Esophagus muscularis mucosa (tissue), 4 donors: ENCODE measurements around the gene TMC1. TPM values are rescaled to one million over a fixed set of nuclear protein-coding genes. Genes with fewer than 3 reads are reported as not detected.

Experiments used
- DNase-seq: peaks from one replicate; pipeline ENCODE4 v3.0.0-alpha.2; 2017; ENCODE audit errors: extremely low spot score
- H3K27ac ChIP-seq, 4 donors: fragments of 200-600 bp; sonication (generic); replicated peaks in 1 of 4; 1 replicate in 3 of 4; 2 replicates in 1 of 4; pipeline ENCODE4 v1.5.1; 2016 to 2019; ENCODE audit warnings: mild to moderate bottlenecking in 1 of 4
- H3K27me3 ChIP-seq, 4 donors: fragments of 200-600 bp; sonication (generic); one replicate each; pipeline versions ENCODE4 v1.5.1 to v1.6.0; 2016 to 2019
- H3K36me3 ChIP-seq, 4 donors: fragments of 200-600 bp; sonication (generic); one replicate each; pipeline ENCODE4 v1.5.1; 2016 to 2019
- H3K4me1 ChIP-seq, 4 donors: fragments of 200-600 bp; sonication (generic); one replicate each; pipeline ENCODE4 v1.5.1; 2016 to 2019
- H3K4me3 ChIP-seq, 4 donors: fragments of 200-600 bp; sonication (generic); 1 replicate in 2 of 4; 2 replicates in 2 of 4; pipeline ENCODE4 v1.5.1; 2016 to 2019; ENCODE audit warnings: mild to moderate bottlenecking in 4 of 4, moderate library complexity in 1 of 4
- H3K9me3 ChIP-seq, 4 donors: fragments of 200-600 bp; sonication (generic); 1 replicate in 3 of 4; 2 replicates in 1 of 4; pipeline ENCODE4 v1.5.1; 2016 to 2019
- CTCF ChIP-seq, 3 experiments: fragments of 200-600 bp in 2 of 3; fragments of 450-650 bp in 1 of 3; sonication (generic) in 2 of 3; IDR thresholded peaks; one replicate each; pipeline ENCODE4 v1.5.1; 2017 to 2019; ENCODE audit warnings: antibody characterized with exemption in 3 of 3, mild to moderate bottlenecking in 2 of 3, moderate library complexity in 1 of 3
- EP300 ChIP-seq: sonication (generic); formaldehyde crosslinking; IDR thresholded peaks from one replicate; pipeline ENCODE4 v1.6.1; 2017; ENCODE audit warnings: antibody characterized with exemption
- POLR2A ChIP-seq: fragments of 450-650 bp; IDR thresholded peaks from one replicate; pipeline ENCODE4 v1.6.1; 2017; ENCODE audit warnings: antibody characterized with exemption, moderate library complexity, mild to moderate bottlenecking, low read depth
- POLR2AphosphoS5 ChIP-seq, 2 donors: sonication (generic); formaldehyde crosslinking; IDR thresholded peaks; one replicate each; pipeline ENCODE4 v1.6.1; 2017; ENCODE audit warnings: antibody characterized with exemption in 2 of 2
- WGBS: methylation state at CpG from one replicate; pipeline ENCODE4 v1.1.5; 2018; 5-methylcytosine and 5-hydroxymethylcytosine counted together
- intact Hi-C: fragments of 100-400 bp; cut with DNase I; formaldehyde crosslinking; loops from one replicate; pipeline ENCODE4 v1.15.1; 2023
- total RNA-seq, 4 donors: library from RNA; depleted of rRNA; stranded (reverse); fragments of >200 nt; gene quantifications; one replicate each; pipeline versions ENCODE4 v1.1.0 to v1.2.1, GENCODE V29; 2016

TMC1 gene
- total RNA-seq, 4 donors from 2014 or later, result not detected

GRCh38 chr9:72667181-72667580 is 145.8 kb downstream of the TMC1 start:
- TF ChIP-seq CTCF (IDR thresholded peaks at IDR 0.05), result no peak
- no peak for TF ChIP-seq POLR2AphosphoS5 (IDR thresholded peaks at IDR 0.05)
- TF ChIP-seq POLR2A, result no peak
- TF ChIP-seq EP300, result no peak
- Histone ChIP-seq H3K36me3 (no peaks in the 10 kb centered on the region), H3K27ac (no peak overlapping the region), H3K9me3 (no peaks in the 10 kb centered on the region), H3K4me3 (no peak overlapping the region), H3K27me3 (no peaks in the 10 kb centered on the region), H3K4me1 (no peaks in the 10 kb centered on the region)
- 67% methylated on average over 2 of the region's 2 CpGs for WGBS
- intact Hi-C loops, result no loop called here
- no peak for DNase-seq

DNA sequence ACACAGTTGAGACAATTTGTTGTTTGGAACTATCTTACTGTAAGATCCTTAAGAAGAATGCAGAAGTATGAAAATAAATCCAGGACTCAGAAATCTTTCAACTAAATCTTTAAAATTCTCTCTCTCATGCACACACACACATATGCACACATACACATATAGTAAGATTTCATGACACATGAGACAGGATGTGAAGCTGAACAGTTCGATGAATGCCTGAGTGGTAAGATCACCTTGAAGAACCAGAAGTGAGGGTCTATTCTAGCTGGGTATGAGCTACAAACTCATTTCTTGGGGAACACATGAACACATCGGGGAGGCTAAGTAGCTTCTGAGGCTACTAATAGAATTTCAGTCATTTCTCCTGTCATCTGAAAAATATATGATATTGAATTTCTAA is 153.6 kb downstream of the TMC1 start:
- intact Hi-C loops, result no loop called here
- Histone ChIP-seq H3K4me1 (no peaks in the 10 kb centered on the region), H3K36me3 (no peaks in the 10 kb centered on the region), H3K27ac (no peak overlapping the region), H3K9me3 (no peaks in the 10 kb centered on the region), H3K27me3 (no peaks in the 10 kb centered on the region), H3K4me3 (no peak overlapping the region)
- 81% methylated on average over 2 of the region's 2 CpGs for WGBS
- no peak for DNase-seq
- no peak for TF ChIP-seq EP300
- no peak for TF ChIP-seq CTCF (IDR thresholded peaks at IDR 0.05)
- no peak for TF ChIP-seq POLR2AphosphoS5 (IDR thresholded peaks at IDR 0.05)
- TF ChIP-seq POLR2A, result no peak

DNA sequence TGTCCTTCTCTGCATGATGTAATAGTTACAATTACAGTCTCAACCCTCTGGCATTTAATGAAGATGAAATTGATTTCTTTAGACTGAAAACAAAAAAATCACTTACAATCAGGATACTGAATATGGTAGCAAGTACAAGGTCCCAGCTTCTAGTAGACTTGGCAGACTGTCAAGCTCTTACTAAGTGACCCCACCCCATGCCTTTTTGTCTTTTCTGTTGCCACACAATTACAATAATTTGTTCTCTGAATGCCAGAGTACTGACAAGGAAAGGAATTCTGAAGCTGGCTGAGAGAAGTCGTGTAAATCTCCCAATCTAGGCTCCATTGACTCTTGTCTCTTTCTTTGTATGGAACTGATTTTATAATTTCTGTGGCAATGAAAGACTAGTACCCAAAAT is 154.2 kb downstream of the TMC1 start:
- WGBS, result 45% methylated on average over 1 of the region's 1 CpG
- H3K36me3 ChIP-seq, result no peaks in the 10 kb centered on the region
- no peak overlapping the region for H3K27ac ChIP-seq
- H3K9me3 ChIP-seq, result no peaks in the 10 kb centered on the region
- no peaks in the 10 kb centered on the region for H3K27me3 ChIP-seq
- DNase-seq, result no peak
- H3K4me1 ChIP-seq, result no peaks in the 10 kb centered on the region
- TF ChIP-seq POLR2A (no peak), EP300 (no peak), CTCF (IDR thresholded peaks at IDR 0.05) (no peak), POLR2AphosphoS5 (IDR thresholded peaks at IDR 0.05) (no peak)
- intact Hi-C loops, result no loop called here
- no peak overlapping the region for H3K4me3 ChIP-seq

GRCh38 chr9:72680593-72681282 is 159.3 kb downstream of the TMC1 start:
- 35% methylated on average over 2 of the region's 2 CpGs for WGBS
- no peaks in the 10 kb centered on the region for H3K9me3 ChIP-seq
- TF ChIP-seq POLR2AphosphoS5 (IDR thresholded peaks at IDR 0.05), result no peak
- no peak for TF ChIP-seq EP300
- no peak for TF ChIP-seq CTCF (IDR thresholded peaks at IDR 0.05)
- no peak for TF ChIP-seq POLR2A
- no peak overlapping the region for H3K27ac ChIP-seq
- DNase-seq, result no peak
- intact Hi-C loops, result no loop called here
- H3K36me3 ChIP-seq, result no peaks in the 10 kb centered on the region
- no peaks in the 10 kb centered on the region for H3K4me1 ChIP-seq
- H3K4me3 ChIP-seq, result no peak overlapping the region
- H3K27me3 ChIP-seq, result no peaks in the 10 kb centered on the region

GRCh38 chr9:72681283-72681630 is 159.8 kb downstream of the TMC1 start:
- Histone ChIP-seq H3K36me3 (no peaks in the 10 kb centered on the region), H3K9me3 (no peaks in the 10 kb centered on the region), H3K27ac (no peak overlapping the region), H3K27me3 (no peaks in the 10 kb centered on the region), H3K4me3 (no peak overlapping the region), H3K4me1 (no peaks in the 10 kb centered on the region)
- no peak for TF ChIP-seq CTCF (IDR thresholded peaks at IDR 0.05)
- TF ChIP-seq POLR2A, result no peak
- TF ChIP-seq POLR2AphosphoS5 (IDR thresholded peaks at IDR 0.05), result no peak
- TF ChIP-seq EP300, result no peak
- DNase-seq, result no peak
- intact Hi-C loops, result no loop called here
- WGBS, result 73% methylated on average over 1 of the region's 1 CpG
